GM12873 (cell line): ENCODE results near the gene STK32B.

Experiments
- CTCF ChIP-seq: IDR thresholded peaks from 2 replicates; pipeline ENCODE4 v1.5.1; 2012; ENCODE audit warnings: low read depth, mild to moderate bottlenecking, moderate library complexity, low read length, control low read depth; ENCODE audit not compliant: insufficient read depth; ENCODE audit errors: missing control alignments

STK32B gene

GRCh38 chr4:5322321-5322720, 271.0 kb downstream of the STK32B start:
- no peak for TF ChIP-seq CTCF

- no peak for TF ChIP-seq CTCF
Measured at GRCh38 chr4:5330339-5330989, 279.2 kb downstream of the STK32B start.

GRCh38 chr4:5337731-5338130, 286.5 kb downstream of the STK32B start:
- no peak for TF ChIP-seq CTCF

GRCh38 chr4:5338531-5338930, 287.3 kb downstream of the STK32B start:
- TF ChIP-seq CTCF: no peak

GRCh38 chr4:5340991-5341451, 289.7 kb downstream of the STK32B start:
- TF ChIP-seq CTCF: no peak

- TF ChIP-seq CTCF: no peak
Measured at GRCh38 chr4:5341526-5341925, 290.2 kb downstream of the STK32B start.

GRCh38 chr4:5355846-5356245, 304.6 kb downstream of the STK32B start:
- no peak for TF ChIP-seq CTCF

GRCh38 chr4:5357870-5358269, 306.6 kb downstream of the STK32B start:
- no peak for TF ChIP-seq CTCF
